C4-2B (cell line): Measurements from ENCODE around the gene NR1D2.
"Not testable (repeated sequence)": the region's sequence is repeated elsewhere in the genome, so short reads cannot be mapped to it uniquely, and the experiment has no call there.

ENCODE experiments used
- H3K27ac ChIP-seq: fragments of 450-650 bp; 2 replicates; pipeline ENCODE4 v1.5.1; 2017
- CTCF ChIP-seq: fragments of 450-650 bp; conservative IDR thresholded peaks from 2 replicates; pipeline ENCODE4 v1.5.1; 2017; ENCODE audit warnings: mild to moderate bottlenecking
- ZFX ChIP-seq: fragments of 450-650 bp; IDR thresholded peaks from 2 replicates; pipeline ENCODE4 v1.6.1; 2017

NR1D2 gene

GRCh38 chr3:24020036-24020691 lies 75.1 kb downstream of the NR1D2 start:
- H3K27ac ChIP-seq, result no peak overlapping the region

GRCh38 chr3:24023197-24023596 lies 78.1 kb downstream of the NR1D2 start:
- no peak overlapping the region for H3K27ac ChIP-seq
- no peak for TF ChIP-seq ZFX
- no peak for TF ChIP-seq CTCF

More at GRCh38 chr3:24020036-24020691, 75.1 kb downstream of the NR1D2 start:
- TF ChIP-seq CTCF (no peak), ZFX (no peak)

GRCh38 chr3:24025805-24026204 lies 80.7 kb downstream of the NR1D2 start:
- TF ChIP-seq ZFX (no peak), CTCF (no peak)
- no peak overlapping the region for H3K27ac ChIP-seq

GRCh38 chr3:24026665-24027064 lies 81.6 kb downstream of the NR1D2 start:
- not testable (repeated sequence) for H3K27ac ChIP-seq

- no peak overlapping the region for H3K27ac ChIP-seq
- TF ChIP-seq CTCF (no peak), ZFX (no peak)
Measured at GRCh38 chr3:24027946-24028345, 82.9 kb downstream of the NR1D2 start.
